Measurements from ENCODE around the gene STARD3.

DNA sequence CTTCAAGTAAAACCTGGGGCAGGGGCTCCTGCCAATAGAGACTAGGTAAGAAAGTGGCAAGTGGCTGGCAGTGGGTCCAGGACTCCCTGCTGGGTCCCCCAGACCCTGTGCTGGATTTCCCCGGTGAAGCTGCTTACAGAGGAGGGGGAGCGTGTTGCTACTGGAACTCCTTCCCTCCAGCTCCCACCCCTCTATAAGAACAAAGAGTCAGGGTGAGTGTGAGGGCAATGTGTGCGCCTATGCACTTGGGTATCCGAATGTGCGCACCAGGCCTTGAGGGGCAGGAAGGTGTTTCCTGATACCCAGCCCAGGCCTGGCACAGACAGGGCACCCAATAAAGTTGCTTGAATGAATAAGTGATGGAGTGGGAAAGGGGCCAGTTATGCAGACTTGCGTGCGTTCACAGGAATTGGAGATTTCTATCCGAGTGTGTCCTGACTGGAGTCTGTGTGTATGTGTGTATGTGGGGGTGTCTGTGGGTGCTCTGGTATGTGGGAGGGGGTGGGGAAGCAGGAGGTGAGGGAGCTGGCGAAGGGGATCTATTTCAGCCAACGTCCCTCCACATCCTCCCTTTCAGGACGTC, 40.9 kb upstream of the STARD3 start:
- TF ChIP-seq POLR2A (IDR thresholded peaks at IDR 0.05), result no peak
- TF ChIP-seq, protein P1, sequence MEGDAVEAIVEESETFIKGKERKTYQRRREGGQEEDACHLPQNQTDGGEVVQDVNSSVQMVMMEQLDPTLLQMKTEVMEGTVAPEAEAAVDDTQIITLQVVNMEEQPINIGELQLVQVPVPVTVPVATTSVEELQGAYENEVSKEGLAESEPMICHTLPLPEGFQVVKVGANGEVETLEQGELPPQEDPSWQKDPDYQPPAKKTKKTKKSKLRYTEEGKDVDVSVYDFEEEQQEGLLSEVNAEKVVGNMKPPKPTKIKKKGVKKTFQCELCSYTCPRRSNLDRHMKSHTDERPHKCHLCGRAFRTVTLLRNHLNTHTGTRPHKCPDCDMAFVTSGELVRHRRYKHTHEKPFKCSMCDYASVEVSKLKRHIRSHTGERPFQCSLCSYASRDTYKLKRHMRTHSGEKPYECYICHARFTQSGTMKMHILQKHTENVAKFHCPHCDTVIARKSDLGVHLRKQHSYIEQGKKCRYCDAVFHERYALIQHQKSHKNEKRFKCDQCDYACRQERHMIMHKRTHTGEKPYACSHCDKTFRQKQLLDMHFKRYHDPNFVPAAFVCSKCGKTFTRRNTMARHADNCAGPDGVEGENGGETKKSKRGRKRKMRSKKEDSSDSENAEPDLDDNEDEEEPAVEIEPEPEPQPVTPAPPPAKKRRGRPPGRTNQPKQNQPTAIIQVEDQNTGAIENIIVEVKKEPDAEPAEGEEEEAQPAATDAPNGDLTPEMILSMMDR (IDR thresholded peaks at IDR 0.05), result no peak
